SH-SY5Y (cell line): ENCODE results near the gene STMN1.

ENCODE experiments used
- GATA2 ChIP-seq: IDR thresholded peaks from 2 replicates; pipeline ENCODE4 v1.6.1; 2011; ENCODE audit warnings: mild to moderate bottlenecking, low read depth, low read length
- GATA3 ChIP-seq: IDR thresholded peaks from 2 replicates; pipeline ENCODE4 v1.6.1; 2011; ENCODE audit warnings: low read depth, mild to moderate bottlenecking, low read length, moderate library complexity

DNA sequence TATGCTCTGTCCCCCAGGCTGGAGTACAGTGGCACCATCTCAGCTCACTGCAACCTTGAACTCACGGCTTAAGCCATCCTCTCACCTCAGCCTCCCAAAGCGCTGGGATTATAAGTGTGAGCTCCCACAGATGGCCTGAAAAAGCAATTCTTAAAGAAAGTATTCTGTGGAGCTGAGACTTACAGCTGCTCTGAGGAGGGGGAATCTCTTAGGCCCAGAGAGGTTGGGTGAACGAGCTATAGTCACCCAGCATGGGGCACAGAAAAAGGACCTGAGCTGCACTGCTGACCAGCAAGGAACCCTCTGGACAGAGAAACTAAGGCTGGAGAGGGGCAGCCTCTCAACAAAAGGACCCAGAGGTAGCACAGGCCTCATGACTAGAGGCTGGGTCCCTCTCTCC, 32.0 kb downstream of the STMN1 start:
- TF ChIP-seq GATA2 (no peak), GATA3 (no peak)
